ENCODE data around the gene ANKUB1. TPM values are rescaled to one million over a fixed set of nuclear protein-coding genes. Genes with fewer than 3 reads are reported as not detected.

ANKUB1 gene
- total and polyA plus RNA-seq, 2 donors (not counting 1 experiment from before 2014, with no cell fraction given), result not detected

GRCh38 chr3:149812165-149812605, 19.8 kb upstream of the ANKUB1 start:
- Mint-ChIP-seq H3K4me1 (peaks cover 47% of the 10 kb centered on the region), H3K27me3 (peaks cover 5% of the 10 kb centered on the region), H3K27ac (peak overlapping the region; percentile 100), H3K9me3 (ENCODE audit: insufficient read depth) (no peaks in the 10 kb centered on the region), H3K4me3 (peak overlapping the region; percentile 99)
- H2AFZ ChIP-seq (ENCODE audit: insufficient read depth, low read depth, low read length, poor library complexity, severe bottlenecking), result peak overlapping the region; percentile 97
- H3K36me3 ChIP-seq (replicated peaks in 1 of 2; ENCODE audit: control extremely low read depth in 1 of 2, control insufficient read depth in 1 of 2, extremely low read depth in 1 of 2, insufficient read depth in 2 of 2, low read length in 1 of 2), result no peaks in the 10 kb centered on the region
- H3K4me1 ChIP-seq (ENCODE audit: control insufficient read depth in 2 of 2, insufficient read depth in 2 of 2, low read length in 2 of 2), result peaks cover 35 to 43% of the 10 kb centered on the region in 2 donors
- peaks cover 22% of the 10 kb centered on the region for H4K20me1 ChIP-seq (ENCODE audit: control insufficient read depth, insufficient read depth, low read length, poor library complexity, severe bottlenecking)
- TF ChIP-seq EZH2 (IDR thresholded peaks at IDR 0.05; ENCODE audit: borderline replicate concordance, insufficient read depth, low read depth, low read length, poor library complexity, severe bottlenecking) (no peak), CTCF (IDR thresholded peaks at IDR 0.05) (no peak)
- POLR2A ChIA-PET, result no interaction called here
- peak overlapping the region; percentile 3 to 97 (median 91) for H3K4me3 ChIP-seq (ENCODE audit: control extremely low read depth in 1 of 5, extremely low read depth in 1 of 5, insufficient read depth in 1 of 5, low read depth in 2 of 5, low read length in 4 of 5)
- H3K27ac ChIP-seq (ENCODE audit: low read length in 2 of 2), result peak overlapping the region; percentile 94
- CTCF ChIA-PET, result interaction anchor here (1.9 kb wide), 1 partner anchor 46 kb away, joined by 11 read pairs; no protein-coding TSS in a partner anchor
- ATAC-seq (ENCODE audit: low read depth) (no peak), DNase-seq (no peak)
- H3K9ac ChIP-seq (ENCODE audit: low read length), result peak overlapping the region; percentile 85
- peak overlapping the region; percentile 84 for H3K4me2 ChIP-seq (replicated peaks; ENCODE audit: low read depth, low read length, poor library complexity, severe bottlenecking)
- intact Hi-C loops (cut with micrococcal nuclease), result loop anchor here (1.0 to 10.0 kb wide), 5 partner anchors 47 to 817 kb away; partner anchors contain the start of genes EIF2A, GYG1, HLTF and SERP1
- WGBS (ENCODE audit: insufficient coverage), result 41% methylated on average over 13 of the region's 13 CpGs
- peaks cover 0 to 1% (median 0%) of the 10 kb centered on the region in 4 experiments for H3K27me3 ChIP-seq (replicated peaks in 1 of 4; ENCODE audit: control extremely low read depth in 1 of 4, control insufficient read depth in 3 of 4, insufficient read depth in 4 of 4, low read length in 3 of 4)
- H3K9me3 ChIP-seq (ENCODE audit: control extremely low read depth in 1 of 3, control insufficient read depth in 2 of 3, insufficient read depth in 1 of 3, low read length in 2 of 3), result no peaks in the 10 kb centered on the region
- H3K79me2 ChIP-seq (ENCODE audit: control insufficient read depth, insufficient read depth, low read length), result peaks cover 42% of the 10 kb centered on the region

DNA sequence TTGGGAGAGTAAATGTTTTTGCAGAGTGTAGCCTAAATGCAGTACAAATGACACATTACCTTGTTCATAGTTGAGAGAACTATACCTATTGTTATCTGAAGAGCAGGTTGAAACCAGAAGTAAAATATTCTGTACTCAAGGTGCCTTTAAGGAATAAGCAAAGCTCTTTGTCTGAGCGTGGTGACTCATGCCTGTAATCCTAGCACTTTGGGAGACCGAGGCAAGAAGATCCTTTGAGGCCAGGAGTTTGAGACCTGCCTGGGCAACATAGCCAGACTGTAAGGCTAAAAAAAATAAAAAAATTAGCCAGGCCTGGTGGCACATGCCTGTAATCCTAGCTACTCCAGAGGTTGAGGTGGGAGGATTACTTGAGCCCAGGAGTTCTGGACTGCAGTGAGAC, 18.5 kb upstream of the ANKUB1 start:
- intact Hi-C loops (cut with micrococcal nuclease), result loop anchor here (5.0 to 10.0 kb wide), 3 partner anchors 724 to 816 kb away; partner anchors contain the start of genes EIF2A, GYG1, HLTF and SERP1
- no peak overlapping the region for H3K9ac ChIP-seq (ENCODE audit: low read length)
- H3K27ac ChIP-seq (ENCODE audit: low read length in 2 of 2), result no peak overlapping the region
- H4K20me1 ChIP-seq (ENCODE audit: control insufficient read depth, insufficient read depth, low read length, poor library complexity, severe bottlenecking), result peaks cover 11% of the 10 kb centered on the region
- H3K4me1 ChIP-seq (ENCODE audit: control insufficient read depth in 2 of 2, insufficient read depth in 2 of 2, low read length in 2 of 2), result peaks cover 23 to 33% of the 10 kb centered on the region in 2 donors
- no peak for ATAC-seq (ENCODE audit: low read depth)
- no peak for DNase-seq
- no peaks in the 10 kb centered on the region for H3K9me3 ChIP-seq (ENCODE audit: control extremely low read depth in 1 of 3, control insufficient read depth in 2 of 3, insufficient read depth in 1 of 3, low read length in 2 of 3)
- WGBS (ENCODE audit: insufficient coverage), result 100% methylated on average over 2 of the region's 2 CpGs
- H3K4me3 Mint-ChIP-seq, result no peak overlapping the region
- POLR2A ChIA-PET, result no interaction called here
- no peaks in the 10 kb centered on the region for H3K36me3 ChIP-seq (replicated peaks in 1 of 2; ENCODE audit: control extremely low read depth in 1 of 2, control insufficient read depth in 1 of 2, extremely low read depth in 1 of 2, insufficient read depth in 2 of 2, low read length in 1 of 2)
- TF ChIP-seq CTCF (IDR thresholded peaks at IDR 0.05) (no peak), EZH2 (IDR thresholded peaks at IDR 0.05; ENCODE audit: borderline replicate concordance, insufficient read depth, low read depth, low read length, poor library complexity, severe bottlenecking) (no peak)
- no peak overlapping the region for H2AFZ ChIP-seq (ENCODE audit: insufficient read depth, low read depth, low read length, poor library complexity, severe bottlenecking)
- H3K27ac Mint-ChIP-seq, result no peak overlapping the region
- no peak overlapping the region for H3K4me2 ChIP-seq (replicated peaks; ENCODE audit: low read depth, low read length, poor library complexity, severe bottlenecking)
- H3K27me3 Mint-ChIP-seq, result peaks cover 7% of the 10 kb centered on the region
- H3K4me1 Mint-ChIP-seq, result peaks cover 42% of the 10 kb centered on the region
- peaks cover 0 to 3% (median 0%) of the 10 kb centered on the region in 4 experiments for H3K27me3 ChIP-seq (replicated peaks in 1 of 4; ENCODE audit: control extremely low read depth in 1 of 4, control insufficient read depth in 3 of 4, insufficient read depth in 4 of 4, low read length in 3 of 4)
- no peaks in the 10 kb centered on the region for H3K9me3 Mint-ChIP-seq (ENCODE audit: insufficient read depth)
- peaks cover 28% of the 10 kb centered on the region for H3K79me2 ChIP-seq (ENCODE audit: control insufficient read depth, insufficient read depth, low read length)
- no peak overlapping the region for H3K4me3 ChIP-seq (ENCODE audit: control extremely low read depth in 1 of 5, extremely low read depth in 1 of 5, insufficient read depth in 1 of 5, low read depth in 2 of 5, low read length in 4 of 5)
- CTCF ChIA-PET, result interaction anchor here (0.7 to 1.9 kb wide), 4 partner anchors 45 to 733 kb away, joined by 3 to 11 read pairs (median 4); partner anchors contain the start of gene COMMD2
